Measurements from ENCODE around the gene IMPA2.

DNA sequence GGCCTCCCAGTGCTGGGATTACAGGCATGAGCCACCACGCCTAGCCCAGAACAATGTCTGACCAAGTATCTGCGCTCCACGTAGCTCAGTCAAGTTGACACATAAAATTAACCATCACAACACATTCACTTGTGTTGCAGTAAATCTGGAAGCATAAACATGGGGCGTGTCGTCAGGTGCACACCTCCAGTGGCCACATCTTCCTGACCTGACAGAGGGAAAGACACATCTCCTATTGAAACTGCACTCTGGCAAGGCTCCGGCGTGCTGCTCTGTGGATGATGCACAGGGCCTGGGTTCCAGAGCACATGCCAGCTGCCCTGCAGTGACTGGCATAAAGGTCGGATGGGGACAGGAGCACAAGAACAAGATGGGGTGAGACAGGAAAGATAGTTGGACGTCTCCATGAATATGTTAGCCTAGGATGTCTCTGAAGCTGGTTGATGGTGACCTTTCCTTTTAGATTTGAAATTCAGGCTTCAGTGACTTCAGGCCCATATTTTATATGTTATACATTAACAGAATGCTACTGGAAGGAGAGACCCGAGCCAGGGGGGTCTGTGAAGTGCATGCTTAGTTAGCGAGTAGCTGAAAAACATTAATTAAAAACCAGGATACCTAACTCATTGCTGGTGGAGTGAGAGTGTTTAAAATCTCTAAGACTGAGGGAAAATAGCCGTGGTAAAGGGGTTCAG, 10.9 kb downstream of the IMPA2 start:
- TF ChIP-seq, protein P1, sequence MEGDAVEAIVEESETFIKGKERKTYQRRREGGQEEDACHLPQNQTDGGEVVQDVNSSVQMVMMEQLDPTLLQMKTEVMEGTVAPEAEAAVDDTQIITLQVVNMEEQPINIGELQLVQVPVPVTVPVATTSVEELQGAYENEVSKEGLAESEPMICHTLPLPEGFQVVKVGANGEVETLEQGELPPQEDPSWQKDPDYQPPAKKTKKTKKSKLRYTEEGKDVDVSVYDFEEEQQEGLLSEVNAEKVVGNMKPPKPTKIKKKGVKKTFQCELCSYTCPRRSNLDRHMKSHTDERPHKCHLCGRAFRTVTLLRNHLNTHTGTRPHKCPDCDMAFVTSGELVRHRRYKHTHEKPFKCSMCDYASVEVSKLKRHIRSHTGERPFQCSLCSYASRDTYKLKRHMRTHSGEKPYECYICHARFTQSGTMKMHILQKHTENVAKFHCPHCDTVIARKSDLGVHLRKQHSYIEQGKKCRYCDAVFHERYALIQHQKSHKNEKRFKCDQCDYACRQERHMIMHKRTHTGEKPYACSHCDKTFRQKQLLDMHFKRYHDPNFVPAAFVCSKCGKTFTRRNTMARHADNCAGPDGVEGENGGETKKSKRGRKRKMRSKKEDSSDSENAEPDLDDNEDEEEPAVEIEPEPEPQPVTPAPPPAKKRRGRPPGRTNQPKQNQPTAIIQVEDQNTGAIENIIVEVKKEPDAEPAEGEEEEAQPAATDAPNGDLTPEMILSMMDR (IDR thresholded peaks at IDR 0.05; ENCODE audit: low read depth, low read length, poor library complexity, severe bottlenecking) = no peak
- no peak for TF ChIP-seq EZH2phosphoT487 (IDR thresholded peaks at IDR 0.05; ENCODE audit: borderline replicate concordance, low read length)

All from DOHH2 (cell line).